ENCODE measurements around the gene CDK2AP2. TPM values are rescaled to one million over a fixed set of nuclear protein-coding genes. Genes with fewer than 3 reads are reported as not detected.

The CDK2AP2 gene
- total and polyA plus RNA-seq, 2 donors (not counting 3 experiments of a cell fraction or from before 2014, with no cell fraction given), result 81.2 to 143 TPM

DNA sequence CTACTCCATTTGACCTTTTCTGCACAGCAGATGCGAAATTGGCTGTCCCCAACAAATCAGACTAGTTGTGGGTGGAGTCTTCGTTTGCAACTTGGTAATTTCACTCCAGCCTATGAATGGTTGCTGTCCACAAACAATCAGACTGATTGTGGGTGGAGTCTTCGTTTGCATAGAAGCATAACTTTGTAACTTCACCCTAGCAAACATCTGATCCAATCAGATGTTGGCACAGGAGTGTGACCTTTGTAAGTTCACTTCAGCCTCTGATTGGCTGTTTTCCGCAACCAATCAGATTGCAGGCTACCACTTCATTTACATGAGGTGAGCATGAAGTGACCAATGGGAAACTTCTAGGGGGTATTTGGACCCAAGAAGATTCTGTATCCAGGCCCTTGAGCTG is 31.6 kb upstream of the CDK2AP2 start:
- TF ChIP-seq, protein P1, sequence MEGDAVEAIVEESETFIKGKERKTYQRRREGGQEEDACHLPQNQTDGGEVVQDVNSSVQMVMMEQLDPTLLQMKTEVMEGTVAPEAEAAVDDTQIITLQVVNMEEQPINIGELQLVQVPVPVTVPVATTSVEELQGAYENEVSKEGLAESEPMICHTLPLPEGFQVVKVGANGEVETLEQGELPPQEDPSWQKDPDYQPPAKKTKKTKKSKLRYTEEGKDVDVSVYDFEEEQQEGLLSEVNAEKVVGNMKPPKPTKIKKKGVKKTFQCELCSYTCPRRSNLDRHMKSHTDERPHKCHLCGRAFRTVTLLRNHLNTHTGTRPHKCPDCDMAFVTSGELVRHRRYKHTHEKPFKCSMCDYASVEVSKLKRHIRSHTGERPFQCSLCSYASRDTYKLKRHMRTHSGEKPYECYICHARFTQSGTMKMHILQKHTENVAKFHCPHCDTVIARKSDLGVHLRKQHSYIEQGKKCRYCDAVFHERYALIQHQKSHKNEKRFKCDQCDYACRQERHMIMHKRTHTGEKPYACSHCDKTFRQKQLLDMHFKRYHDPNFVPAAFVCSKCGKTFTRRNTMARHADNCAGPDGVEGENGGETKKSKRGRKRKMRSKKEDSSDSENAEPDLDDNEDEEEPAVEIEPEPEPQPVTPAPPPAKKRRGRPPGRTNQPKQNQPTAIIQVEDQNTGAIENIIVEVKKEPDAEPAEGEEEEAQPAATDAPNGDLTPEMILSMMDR (IDR thresholded peaks at IDR 0.05; ENCODE audit: extremely low read depth in 1 of 2, insufficient read depth in 1 of 2, low read depth in 1 of 2, low read length in 2 of 2), result no peak
- no peak for TF ChIP-seq MYC (IDR thresholded peaks at IDR 0.05; ENCODE audit: low read depth, low read length)
- TF ChIP-seq EZH2 (IDR thresholded peaks at IDR 0.05; ENCODE audit: borderline replicate concordance, low read depth, low read length, severe bottlenecking), result no peak
- TF ChIP-seq MAX (IDR thresholded peaks at IDR 0.05; ENCODE audit: insufficient read depth, insufficient read length), result no peak
- TF ChIP-seq POLR2A (IDR thresholded peaks at IDR 0.05; ENCODE audit: low read depth, low read length), result no peak
- no peak for TF ChIP-seq FOS (IDR thresholded peaks at IDR 0.05; ENCODE audit: borderline replicate concordance, insufficient read depth, low read length)
- no peak for TF ChIP-seq JUN (IDR thresholded peaks at IDR 0.05; ENCODE audit: borderline replicate concordance, insufficient read depth, insufficient read length, low read depth)
- no peak for TF ChIP-seq POLR2AphosphoS5 (IDR thresholded peaks at IDR 0.05; ENCODE audit: insufficient read depth, low read depth, low read length)
- no peak for TF ChIP-seq GATA2 (IDR thresholded peaks at IDR 0.05; ENCODE audit: insufficient read depth, insufficient read length, low read depth, low read length)
- H3K4me3 ChIP-seq (replicated peaks in 1 of 3; ENCODE audit: insufficient read depth in 1 of 3, low read depth in 1 of 3, low read length in 3 of 3), result no peak overlapping the region
- H4K20me1 ChIP-seq (replicated peaks; ENCODE audit: control insufficient read depth, extremely low read depth, insufficient read depth, low read length), result no peaks in the 10 kb centered on the region
- ChIA-PET POLR2A (no interaction called here), CTCF (no interaction called here)
- no peak overlapping the region for H3K27ac ChIP-seq (ENCODE audit: insufficient read depth, low read depth, low read length)
- no peak overlapping the region for H3K4me2 ChIP-seq (ENCODE audit: insufficient read depth, low read length)
- H3K79me2 ChIP-seq (ENCODE audit: control insufficient read depth, insufficient read depth, low read length), result no peaks in the 10 kb centered on the region
- H3K9ac ChIP-seq (replicated peaks; ENCODE audit: extremely low read depth, insufficient read depth, low read length), result no peak overlapping the region
- intact Hi-C loops (cut with micrococcal nuclease), result no loop called here
- BruUV-seq (replicated peaks), result no TSS peak
- H3K9me1 ChIP-seq (replicated peaks; ENCODE audit: control insufficient read depth, extremely low read depth, insufficient read depth, low read length), result no peaks in the 10 kb centered on the region
- H3K36me3 ChIP-seq (ENCODE audit: control insufficient read depth in 2 of 2, extremely low read depth in 1 of 2, insufficient read depth in 2 of 2, low read length in 2 of 2), result no peaks in the 10 kb centered on the region
- H3K4me1 ChIP-seq (ENCODE audit: control insufficient read depth, extremely low read depth, insufficient read depth, low read length), result no peaks in the 10 kb centered on the region
- no peak for FAIRE-seq
- no peak overlapping the region for H2AFZ ChIP-seq (ENCODE audit: low read depth, low read length)
- no peaks in the 10 kb centered on the region for H3K27me3 ChIP-seq (ENCODE audit: control insufficient read depth in 2 of 2, insufficient read depth in 2 of 2, low read length in 2 of 2)
- dilution Hi-C loops (cut with MboI; ENCODE audit: extremely low pct_ligation_motif_present, low sequenced_read_pairs), result no loop called here
- no peak for DNase-seq (ENCODE audit: low read depth, low spot score)
- no peaks in the 10 kb centered on the region for H3K9me3 ChIP-seq (replicated peaks; ENCODE audit: control insufficient read depth, insufficient read depth, low read length)

Data from endothelial cell of umbilical vein (primary cell).